Hepatocyte (in vitro differentiated cells): Measurements from ENCODE around the gene SETD1A. TPM values are rescaled to one million over a fixed set of nuclear protein-coding genes. Genes with fewer than 3 reads are reported as not detected.

Experiments used
- DNase-seq: peaks from one replicate; pipeline ENCODE4 v3.0.0-alpha.2; 2016; ENCODE audit warnings: low spot score
- H2AFZ ChIP-seq: fragments of 200-600 bp; sonication (generic); 2 replicates; pipeline ENCODE4 v1.6.0; 2016; ENCODE audit warnings: antibody characterized with exemption, mild to moderate bottlenecking
- H3K27ac ChIP-seq: fragments of 200-600 bp; sonication (generic); 2 replicates; pipeline ENCODE4 v1.5.1; 2016; ENCODE audit warnings: mild to moderate bottlenecking
- H3K27me3 ChIP-seq: fragments of 200-600 bp; sonication (generic); 2 replicates; pipeline ENCODE4 v1.6.1; 2016
- H3K36me3 ChIP-seq: fragments of 200-600 bp; sonication (generic); replicated peaks from 2 replicates; pipeline ENCODE4 v1.5.1; 2016; ENCODE audit warnings: low read depth; ENCODE audit not compliant: insufficient read depth
- H3K4me1 ChIP-seq: fragments of 200-600 bp; sonication (generic); 2 replicates; pipeline ENCODE4 v1.5.1; 2016; ENCODE audit warnings: mild to moderate bottlenecking, moderate library complexity; ENCODE audit not compliant: insufficient read depth
- H3K4me2 ChIP-seq: fragments of 200-600 bp; sonication (generic); 2 replicates; pipeline ENCODE4 v1.6.0; 2016
- H3K4me3 ChIP-seq: fragments of 200-600 bp; sonication (generic); 2 replicates; pipeline ENCODE4 v1.5.1; 2016; ENCODE audit warnings: mild to moderate bottlenecking
- H3K79me2 ChIP-seq: fragments of 200-600 bp; sonication (generic); 2 replicates; pipeline ENCODE4 v1.6.0; 2017; ENCODE audit warnings: mild to moderate bottlenecking
- H3K9me2 ChIP-seq: fragments of 200-600 bp; sonication (generic); replicated peaks from 2 replicates; pipeline ENCODE4 v1.6.0; 2017; ENCODE audit warnings: mild to moderate bottlenecking; ENCODE audit not compliant: insufficient read depth
- H3K9me3 ChIP-seq: fragments of 200-600 bp; sonication (generic); 2 replicates; pipeline ENCODE4 v1.5.1; 2016; ENCODE audit warnings: low read depth, mild to moderate bottlenecking
- H4K20me1 ChIP-seq: fragments of 200-600 bp; sonication (generic); 2 replicates; pipeline ENCODE4 v1.6.0; 2016; ENCODE audit warnings: mild to moderate bottlenecking; ENCODE audit not compliant: insufficient read depth, poor library complexity, severe bottlenecking
- CTCF ChIP-seq: fragments of 200-600 bp; sonication (generic); IDR thresholded peaks from 2 replicates; pipeline ENCODE4 v1.5.1; 2016; ENCODE audit warnings: antibody characterized with exemption, mild to moderate bottlenecking; ENCODE audit not compliant: poor library complexity
- EZH2 ChIP-seq: fragments of 200-600 bp; sonication (generic); IDR thresholded peaks from 2 replicates; pipeline ENCODE4 v1.6.1; 2016; ENCODE audit warnings: antibody characterized with exemption, mild to moderate bottlenecking, borderline replicate concordance
- EZH2phosphoT487 ChIP-seq: fragments of 200-600 bp; sonication (generic); IDR thresholded peaks from one replicate; pipeline ENCODE4 v1.6.1; 2018; ENCODE audit warnings: antibody characterized with exemption, mild to moderate bottlenecking, low read depth, moderate library complexity; ENCODE audit not compliant: unreplicated experiment, severe bottlenecking
- WGBS: methylation state at CpG from one replicate; pipeline ENCODE4 v1.1.6; 2016; ENCODE audit warnings: low lambda C conversion rate; ENCODE audit errors: missing lambda C conversion rate; 5-methylcytosine and 5-hydroxymethylcytosine counted together
- polyA plus RNA-seq: library from polyadenylated mRNA; unstranded; fragments of >200 nt; fragmentation: Nextera tagmentation; extraction: Ambion mirVana; gene quantifications from 2 replicates; pipeline ENCODE4 v1.2.1, GENCODE V29; 2016
- total RNA-seq: library from RNA; depleted of rRNA; stranded (reverse); fragments of >200 nt; gene quantifications from 2 replicates; pipeline ENCODE4 v1.2.3, GENCODE V29; 2014

The SETD1A gene
- total and polyA plus RNA-seq, 2 experiments from 2014 or later, result 2.2 to 2.7 TPM

GRCh38 chr16:30982548-30983288 lies 25.2 kb downstream of the SETD1A start:
- Histone ChIP-seq H3K4me1 (peaks cover 6% of the 10 kb centered on the region), H3K9me3 (no peaks in the 10 kb centered on the region), H3K27ac (no peak overlapping the region), H3K4me2 (no peak overlapping the region), H3K79me2 (no peaks in the 10 kb centered on the region), H3K9me2 (no peaks in the 10 kb centered on the region), H4K20me1 (no peaks in the 10 kb centered on the region), H3K27me3 (no peaks in the 10 kb centered on the region), H3K36me3 (no peaks in the 10 kb centered on the region), H3K4me3 (no peak overlapping the region), H2AFZ (no peak overlapping the region)
- DNase-seq, result no peak
- TF ChIP-seq CTCF, result no peak
- no peak for TF ChIP-seq EZH2
- no peak for TF ChIP-seq EZH2phosphoT487
- WGBS, result 96% methylated on average over 17 of the region's 17 CpGs

GRCh38 chr16:30983289-30983889 lies 25.8 kb downstream of the SETD1A start:
- Histone ChIP-seq H3K36me3 (no peaks in the 10 kb centered on the region), H3K4me3 (no peak overlapping the region), H3K9me2 (no peaks in the 10 kb centered on the region), H3K4me2 (no peak overlapping the region), H3K4me1 (peaks cover 6% of the 10 kb centered on the region), H2AFZ (no peak overlapping the region), H3K79me2 (no peaks in the 10 kb centered on the region), H4K20me1 (no peaks in the 10 kb centered on the region), H3K27me3 (no peaks in the 10 kb centered on the region), H3K9me3 (no peaks in the 10 kb centered on the region), H3K27ac (no peak overlapping the region)
- DNase-seq, result no peak
- WGBS, result 94% methylated on average over 25 of the region's 25 CpGs
- TF ChIP-seq EZH2 (no peak), EZH2phosphoT487 (no peak), CTCF (no peak)

GRCh38 chr16:30983898-30984610 lies 26.5 kb downstream of the SETD1A start:
- no peak for DNase-seq
- H4K20me1 ChIP-seq, result no peaks in the 10 kb centered on the region
- no peak overlapping the region for H3K27ac ChIP-seq
- peaks cover 6% of the 10 kb centered on the region for H3K4me1 ChIP-seq
- H2AFZ ChIP-seq, result no peak overlapping the region
- TF ChIP-seq EZH2 (no peak), EZH2phosphoT487 (no peak), CTCF (no peak)
- no peaks in the 10 kb centered on the region for H3K79me2 ChIP-seq
- no peaks in the 10 kb centered on the region for H3K36me3 ChIP-seq
- H3K9me3 ChIP-seq, result no peaks in the 10 kb centered on the region
- no peak overlapping the region for H3K4me3 ChIP-seq
- H3K27me3 ChIP-seq, result no peaks in the 10 kb centered on the region
- 94% methylated on average over 13 of the region's 14 CpGs for WGBS
- H3K9me2 ChIP-seq, result no peaks in the 10 kb centered on the region
- no peak overlapping the region for H3K4me2 ChIP-seq
